Astrocyte (in vitro differentiated cells and primary cell): ENCODE data around the gene COL23A1.

ENCODE experiments used
- CTCF ChIP-seq: IDR thresholded peaks from 2 replicates; pipeline ENCODE4 v1.5.1; 2011; ENCODE audit warnings: low read depth, mild to moderate bottlenecking, inconsistent platforms, low read length, moderate library complexity; ENCODE audit not compliant: insufficient read depth
- EZH2 ChIP-seq: IDR thresholded peaks from 2 replicates; pipeline ENCODE4 v1.6.1; 2012; ENCODE audit warnings: mild to moderate bottlenecking, low read length, inconsistent platforms; ENCODE audit not compliant: insufficient read depth

DNA sequence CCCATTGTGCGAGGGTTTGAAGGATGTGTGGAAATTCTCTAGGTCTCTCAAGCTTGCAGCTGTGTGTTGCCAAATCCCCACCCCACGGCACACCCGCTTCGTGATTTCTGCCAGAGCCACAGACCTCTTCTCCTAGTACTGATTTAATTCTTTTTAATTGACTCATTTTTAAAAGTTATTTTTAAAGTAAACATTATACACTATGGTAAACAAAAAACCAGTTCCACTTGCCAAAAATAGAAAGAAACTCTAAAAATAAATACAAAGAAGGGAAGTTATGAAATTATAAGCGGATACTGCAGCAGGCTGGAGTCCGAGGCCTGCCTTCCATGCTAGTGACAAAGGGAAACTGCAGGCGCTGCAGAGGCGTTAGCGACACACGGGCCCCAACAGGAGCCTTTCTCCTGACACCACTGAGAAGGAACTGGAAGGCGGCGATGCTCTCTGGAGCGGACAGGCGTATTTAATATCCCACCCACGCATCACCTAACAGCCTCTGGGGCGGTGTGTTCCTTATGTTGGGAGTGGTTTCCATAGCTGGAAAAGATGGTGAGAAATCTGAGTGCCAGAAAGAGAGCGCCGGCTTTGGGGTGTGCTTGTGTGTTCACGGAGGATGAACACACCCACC lies 122.5 kb downstream of the COL23A1 start:
- TF ChIP-seq EZH2, result no peak
- TF ChIP-seq CTCF, result no peak
